Measurements from ENCODE around the gene MYH7.

DNA sequence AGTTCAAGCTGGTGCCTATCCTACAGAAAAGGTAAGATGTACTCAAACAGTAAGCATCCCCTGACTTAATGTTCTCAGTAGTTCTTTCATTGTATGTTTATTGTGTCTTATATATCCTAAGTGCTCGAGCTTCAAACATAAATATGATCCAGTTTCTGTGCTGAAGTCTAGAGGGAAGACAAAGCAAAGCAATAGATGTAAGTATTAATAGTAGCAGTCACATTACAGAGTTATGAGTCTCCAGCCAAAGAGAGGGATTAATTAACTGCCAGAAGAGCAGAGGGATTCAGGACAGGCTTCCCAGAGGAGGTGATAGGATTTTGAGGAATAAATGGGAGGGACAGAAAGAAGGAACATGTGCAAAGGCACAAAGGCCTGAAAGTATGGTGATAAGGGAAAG, 35.5 kb upstream of the MYH7 start:
- TF ChIP-seq EZH2phosphoT487 (conservative IDR thresholded peaks at IDR 0.05; ENCODE audit: low read length), result no peak
- TF ChIP-seq, protein P1, sequence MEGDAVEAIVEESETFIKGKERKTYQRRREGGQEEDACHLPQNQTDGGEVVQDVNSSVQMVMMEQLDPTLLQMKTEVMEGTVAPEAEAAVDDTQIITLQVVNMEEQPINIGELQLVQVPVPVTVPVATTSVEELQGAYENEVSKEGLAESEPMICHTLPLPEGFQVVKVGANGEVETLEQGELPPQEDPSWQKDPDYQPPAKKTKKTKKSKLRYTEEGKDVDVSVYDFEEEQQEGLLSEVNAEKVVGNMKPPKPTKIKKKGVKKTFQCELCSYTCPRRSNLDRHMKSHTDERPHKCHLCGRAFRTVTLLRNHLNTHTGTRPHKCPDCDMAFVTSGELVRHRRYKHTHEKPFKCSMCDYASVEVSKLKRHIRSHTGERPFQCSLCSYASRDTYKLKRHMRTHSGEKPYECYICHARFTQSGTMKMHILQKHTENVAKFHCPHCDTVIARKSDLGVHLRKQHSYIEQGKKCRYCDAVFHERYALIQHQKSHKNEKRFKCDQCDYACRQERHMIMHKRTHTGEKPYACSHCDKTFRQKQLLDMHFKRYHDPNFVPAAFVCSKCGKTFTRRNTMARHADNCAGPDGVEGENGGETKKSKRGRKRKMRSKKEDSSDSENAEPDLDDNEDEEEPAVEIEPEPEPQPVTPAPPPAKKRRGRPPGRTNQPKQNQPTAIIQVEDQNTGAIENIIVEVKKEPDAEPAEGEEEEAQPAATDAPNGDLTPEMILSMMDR (IDR thresholded peaks at IDR 0.05; ENCODE audit: insufficient read depth, low read length, poor library complexity, severe bottlenecking), result no peak
